Measurements from ENCODE around the gene FCN1. TPM values are rescaled to one million over a fixed set of nuclear protein-coding genes. Genes with fewer than 3 reads are reported as not detected.

Gene FCN1
- total RNA-seq, 1 donor = not detected

DNA sequence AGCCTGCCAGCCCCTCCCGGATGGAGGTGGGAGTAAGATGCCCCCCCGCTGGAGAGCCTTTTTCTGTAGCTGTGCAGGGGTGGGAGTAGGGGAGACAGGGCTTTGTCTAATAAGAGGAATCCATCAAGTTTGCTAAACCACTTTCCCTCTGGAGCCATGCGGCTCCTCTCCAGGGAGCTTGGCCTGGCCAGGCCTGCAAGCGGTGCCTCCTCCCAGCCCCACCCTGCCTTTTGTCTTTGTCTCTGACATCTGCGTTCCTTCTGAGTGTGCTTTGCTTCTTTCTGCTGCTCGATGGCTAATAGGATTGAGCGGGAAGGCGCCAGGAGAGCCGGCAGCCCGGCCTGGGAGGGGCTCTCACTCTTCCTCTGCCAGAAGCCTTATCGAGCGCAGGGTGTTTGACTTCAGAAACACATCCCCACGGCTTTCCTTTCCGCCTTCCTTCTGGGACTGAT, 26.7 kb upstream of the FCN1 start:
- Histone ChIP-seq H3K4me3 (ENCODE audit: insufficient read depth, low read length) (no peak overlapping the region), H3K9me3 (ENCODE audit: low read depth, low read length) (no peaks in the 10 kb centered on the region), H3K4me2 (ENCODE audit: insufficient read depth, low read length) (no peak overlapping the region), H3K79me2 (ENCODE audit: insufficient read depth, low read length) (no peaks in the 10 kb centered on the region), H3K27me3 (ENCODE audit: insufficient read depth, low read length) (peaks cover 24% of the 10 kb centered on the region), H3K36me3 (ENCODE audit: insufficient read depth, low read length) (no peaks in the 10 kb centered on the region), H4K20me1 (ENCODE audit: insufficient read depth, low read length) (no peaks in the 10 kb centered on the region), H2AFZ (ENCODE audit: low read length) (no peak overlapping the region), H3K4me1 (ENCODE audit: insufficient read depth, low read length) (no peaks in the 10 kb centered on the region), H3K27ac (ENCODE audit: low read depth, low read length) (no peak overlapping the region)
- TF ChIP-seq, protein P1, sequence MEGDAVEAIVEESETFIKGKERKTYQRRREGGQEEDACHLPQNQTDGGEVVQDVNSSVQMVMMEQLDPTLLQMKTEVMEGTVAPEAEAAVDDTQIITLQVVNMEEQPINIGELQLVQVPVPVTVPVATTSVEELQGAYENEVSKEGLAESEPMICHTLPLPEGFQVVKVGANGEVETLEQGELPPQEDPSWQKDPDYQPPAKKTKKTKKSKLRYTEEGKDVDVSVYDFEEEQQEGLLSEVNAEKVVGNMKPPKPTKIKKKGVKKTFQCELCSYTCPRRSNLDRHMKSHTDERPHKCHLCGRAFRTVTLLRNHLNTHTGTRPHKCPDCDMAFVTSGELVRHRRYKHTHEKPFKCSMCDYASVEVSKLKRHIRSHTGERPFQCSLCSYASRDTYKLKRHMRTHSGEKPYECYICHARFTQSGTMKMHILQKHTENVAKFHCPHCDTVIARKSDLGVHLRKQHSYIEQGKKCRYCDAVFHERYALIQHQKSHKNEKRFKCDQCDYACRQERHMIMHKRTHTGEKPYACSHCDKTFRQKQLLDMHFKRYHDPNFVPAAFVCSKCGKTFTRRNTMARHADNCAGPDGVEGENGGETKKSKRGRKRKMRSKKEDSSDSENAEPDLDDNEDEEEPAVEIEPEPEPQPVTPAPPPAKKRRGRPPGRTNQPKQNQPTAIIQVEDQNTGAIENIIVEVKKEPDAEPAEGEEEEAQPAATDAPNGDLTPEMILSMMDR (IDR thresholded peaks at IDR 0.05; ENCODE audit: extremely low read depth, low read depth, low read length) = no peak
- DNase-seq (ENCODE audit: insufficient read length, low spot score, missing footprints) = peak; percentile 87

- no peak for DNase-seq (ENCODE audit: insufficient read length, low spot score, missing footprints)
- H3K36me3 ChIP-seq (ENCODE audit: insufficient read depth, low read length) = no peaks in the 10 kb centered on the region
- no peaks in the 10 kb centered on the region for H4K20me1 ChIP-seq (ENCODE audit: insufficient read depth, low read length)
- H3K4me2 ChIP-seq (ENCODE audit: insufficient read depth, low read length) = no peak overlapping the region
- TF ChIP-seq, protein P1 (IDR thresholded peaks at IDR 0.05; ENCODE audit: extremely low read depth, low read depth, low read length) = no peak
- no peaks in the 10 kb centered on the region for H3K79me2 ChIP-seq (ENCODE audit: insufficient read depth, low read length)
- no peaks in the 10 kb centered on the region for H3K9me3 ChIP-seq (ENCODE audit: low read depth, low read length)
- no peaks in the 10 kb centered on the region for H3K4me1 ChIP-seq (ENCODE audit: insufficient read depth, low read length)
- no peak overlapping the region for H3K4me3 ChIP-seq (ENCODE audit: insufficient read depth, low read length)
- H3K27ac ChIP-seq (ENCODE audit: low read depth, low read length) = no peak overlapping the region
- peaks cover 24% of the 10 kb centered on the region for H3K27me3 ChIP-seq (ENCODE audit: insufficient read depth, low read length)
- H2AFZ ChIP-seq (ENCODE audit: low read length) = no peak overlapping the region
Measured at GRCh38 chr9:134943836-134944235, 26.1 kb upstream of the FCN1 start.

GRCh38 chr9:134943411-134943810, 25.7 kb upstream of the FCN1 start:
- Histone ChIP-seq H3K4me2 (ENCODE audit: insufficient read depth, low read length) (no peak overlapping the region), H3K36me3 (ENCODE audit: insufficient read depth, low read length) (no peaks in the 10 kb centered on the region), H2AFZ (ENCODE audit: low read length) (no peak overlapping the region), H4K20me1 (ENCODE audit: insufficient read depth, low read length) (no peaks in the 10 kb centered on the region), H3K4me3 (ENCODE audit: insufficient read depth, low read length) (no peak overlapping the region), H3K4me1 (ENCODE audit: insufficient read depth, low read length) (no peaks in the 10 kb centered on the region), H3K27ac (ENCODE audit: low read depth, low read length) (no peak overlapping the region), H3K9me3 (ENCODE audit: low read depth, low read length) (no peaks in the 10 kb centered on the region), H3K79me2 (ENCODE audit: insufficient read depth, low read length) (no peaks in the 10 kb centered on the region), H3K27me3 (ENCODE audit: insufficient read depth, low read length) (peaks cover 24% of the 10 kb centered on the region)
- TF ChIP-seq, protein P1 (IDR thresholded peaks at IDR 0.05; ENCODE audit: extremely low read depth, low read depth, low read length) = no peak
- DNase-seq (ENCODE audit: insufficient read length, low spot score, missing footprints) = peak; percentile 37

DNA sequence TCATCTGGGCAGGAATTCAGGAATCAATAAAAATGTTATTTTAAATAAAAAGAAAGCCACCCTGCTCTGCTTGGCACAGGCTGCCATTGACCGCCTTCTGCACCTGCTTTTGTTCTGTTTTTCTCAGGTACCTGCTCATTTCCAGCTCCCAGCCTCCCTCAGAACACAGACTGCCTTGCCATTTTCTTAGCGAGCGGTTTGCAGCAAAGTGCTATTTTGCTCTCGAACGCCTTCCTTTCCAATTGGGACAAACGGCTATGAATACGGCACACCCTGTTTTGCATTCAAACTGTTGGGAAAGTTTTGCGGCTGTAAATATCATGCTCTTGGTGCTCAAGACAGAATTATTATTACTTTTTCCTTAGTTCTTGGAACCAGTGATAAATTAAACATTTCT, 25.1 kb upstream of the FCN1 start:
- Histone ChIP-seq H3K27ac (ENCODE audit: low read depth, low read length) (no peak overlapping the region), H3K27me3 (ENCODE audit: insufficient read depth, low read length) (peaks cover 24% of the 10 kb centered on the region), H3K4me2 (ENCODE audit: insufficient read depth, low read length) (peak overlapping the region; percentile 51), H3K79me2 (ENCODE audit: insufficient read depth, low read length) (no peaks in the 10 kb centered on the region), H2AFZ (ENCODE audit: low read length) (no peak overlapping the region), H4K20me1 (ENCODE audit: insufficient read depth, low read length) (no peaks in the 10 kb centered on the region), H3K4me3 (ENCODE audit: insufficient read depth, low read length) (no peak overlapping the region), H3K9me3 (ENCODE audit: low read depth, low read length) (no peaks in the 10 kb centered on the region), H3K36me3 (ENCODE audit: insufficient read depth, low read length) (no peaks in the 10 kb centered on the region), H3K4me1 (ENCODE audit: insufficient read depth, low read length) (no peaks in the 10 kb centered on the region)
- peak; percentile 73 for DNase-seq (ENCODE audit: insufficient read length, low spot score, missing footprints)
- TF ChIP-seq, protein P1 (IDR thresholded peaks at IDR 0.05; ENCODE audit: extremely low read depth, low read depth, low read length) = no peak

All from osteoblast (primary cell).